OCI-LY7 (cell line): ENCODE measurements around the gene SYK. TPM values are rescaled to one million over a fixed set of nuclear protein-coding genes. Genes with fewer than 3 reads are reported as not detected.

Experiments
- BruUV-seq: library from RNA; stranded (reverse); fragments of 400-500 nt; replicated peaks from 2 replicates; lab custom pipeline; 2021; lab: Mats Ljungman, UMichigan
- CTCF ChIA-PET: fragments of 300-600 bp; sonication (Branson Sonifier 250); formaldehyde crosslinking; loops from one replicate; lab custom pipeline; 2022; ENCODE audit warnings: antibody characterized with exemption; ENCODE audit not compliant: unreplicated experiment; lab: Charles Lee
- POLR2A ChIA-PET: fragments of 300-600 bp; sonication (Branson Sonifier 250); formaldehyde crosslinking; loops from one replicate; lab custom pipeline; 2022; ENCODE audit warnings: antibody characterized with exemption; lab: Charles Lee
- DNase-seq: peaks from one replicate; pipeline ENCODE4 v3.0.0-alpha.2; 2015; ENCODE audit warnings: low spot score
- H2AFZ ChIP-seq: fragments of 200-600 bp; sonication (generic), shearing (Covaris generic); 2 replicates; pipeline ENCODE4 v1.6.1; 2014; ENCODE audit warnings: mild to moderate bottlenecking, antibody characterized with exemption, low read length, moderate library complexity
- H3K27ac ChIP-seq: fragments of 200-600 bp; sonication (generic); 2 replicates; pipeline ENCODE4 v1.5.1; 2014; ENCODE audit warnings: mixed run types, low read depth, mild to moderate bottlenecking, moderate library complexity, low read length, inconsistent platforms; ENCODE audit not compliant: poor library complexity, severe bottlenecking
- H3K36me3 ChIP-seq: fragments of 200-600 bp; sonication (generic); 2 replicates; pipeline ENCODE4 v1.6.1; 2014; ENCODE audit warnings: mild to moderate bottlenecking, antibody characterized with exemption, low read length, moderate library complexity, mixed read lengths; ENCODE audit not compliant: insufficient read depth
- H3K4me1 ChIP-seq: fragments of 200-600 bp; sonication (generic); 2 replicates; pipeline ENCODE4 v1.5.1; 2014; ENCODE audit warnings: mild to moderate bottlenecking, low read length; ENCODE audit not compliant: insufficient read depth, poor library complexity, severe bottlenecking
- H3K4me2 ChIP-seq: fragments of 200-600 bp; sonication (generic); 2 replicates; pipeline ENCODE4 v1.6.1; 2014; ENCODE audit warnings: mild to moderate bottlenecking, low read length
- H3K4me3 ChIP-seq: fragments of 200-600 bp; sonication (generic); 2 replicates; pipeline ENCODE4 v1.5.1; 2014; ENCODE audit warnings: mild to moderate bottlenecking, low read depth, low read length; ENCODE audit not compliant: poor library complexity, severe bottlenecking
- H3K79me2 ChIP-seq: fragments of 200-600 bp; sonication (generic); 2 replicates; pipeline ENCODE4 v1.6.1; 2016; ENCODE audit warnings: low read depth, mild to moderate bottlenecking, low read length, moderate library complexity, mixed read lengths; ENCODE audit not compliant: insufficient read depth
- H3K9me2 ChIP-seq: fragments of 200-600 bp; sonication (generic); 2 replicates; pipeline ENCODE4 v1.6.1; 2016; ENCODE audit warnings: mild to moderate bottlenecking, low read length, mixed read lengths; ENCODE audit not compliant: insufficient read depth
- H3K9me3 ChIP-seq: fragments of 200-600 bp; sonication (generic); 2 replicates; pipeline ENCODE4 v1.6.1; 2014; ENCODE audit warnings: mild to moderate bottlenecking, mixed run types, low read length, mixed read lengths
- H4K20me1 ChIP-seq: fragments of 200-600 bp; sonication (generic); 2 replicates; pipeline ENCODE4 v1.6.1; 2014; ENCODE audit warnings: mild to moderate bottlenecking, antibody characterized with exemption, low read length, moderate library complexity, mixed read lengths; ENCODE audit not compliant: insufficient read depth
- EZH2phosphoT487 ChIP-seq: fragments of 200-600 bp; sonication (generic); IDR thresholded peaks from 2 replicates; pipeline ENCODE4 v1.6.1; 2018; ENCODE audit warnings: low read depth, borderline replicate concordance, mild to moderate bottlenecking, mixed run types, antibody characterized with exemption, low read length, moderate library complexity, mixed read lengths
- intact Hi-C: fragments of 100-400 bp; cut with micrococcal nuclease; formaldehyde crosslinking; loops from one replicate; pipeline ENCODE4 v1.10.0; 2022; ENCODE audit not compliant: unreplicated experiment
- total RNA-seq, 2 experiments: library from RNA; depleted of rRNA in 1 of 2; stranded (reverse); fragments of >200 nt in 1 of 2; shearing (Covaris generic) in 1 of 2; gene quantifications; 2 replicates each; pipeline ENCODE4 v1.2.3, GENCODE V29; 2014 to 2022
- TF ChIP-seq, protein P1 (sequence below): fragments of 200-600 bp; sonication (generic); conservative IDR thresholded peaks from 2 replicates; pipeline ENCODE4 v1.5.1; 2014; ENCODE audit warnings: mild to moderate bottlenecking, antibody characterized with exemption, low read length, moderate library complexity, mixed read lengths

SYK gene
- total RNA-seq, 2 experiments from 2014 or later: 112 to 175 TPM

DNA sequence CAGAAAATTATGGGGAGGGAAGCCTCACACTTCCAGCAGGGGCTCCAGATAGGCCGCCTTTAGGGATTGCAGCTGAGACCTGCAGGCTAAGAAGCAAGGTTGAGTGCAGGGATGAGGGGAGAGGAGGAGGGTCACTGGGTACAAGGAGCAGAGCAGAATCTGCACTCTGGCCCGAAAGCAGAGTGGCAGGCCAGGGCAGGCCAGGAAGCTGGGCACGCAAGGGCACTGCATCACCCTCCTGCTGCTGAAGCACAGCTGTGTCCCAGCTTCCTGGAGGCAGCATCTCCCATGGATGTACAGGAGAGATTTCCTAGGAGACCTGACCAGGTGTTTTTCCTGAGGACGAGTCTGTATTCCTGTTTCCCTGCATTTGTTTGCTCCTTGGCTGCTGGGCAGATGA lies 92.1 kb downstream of the SYK start:
- TF ChIP-seq EZH2phosphoT487: no peak
- TF ChIP-seq, protein P1, sequence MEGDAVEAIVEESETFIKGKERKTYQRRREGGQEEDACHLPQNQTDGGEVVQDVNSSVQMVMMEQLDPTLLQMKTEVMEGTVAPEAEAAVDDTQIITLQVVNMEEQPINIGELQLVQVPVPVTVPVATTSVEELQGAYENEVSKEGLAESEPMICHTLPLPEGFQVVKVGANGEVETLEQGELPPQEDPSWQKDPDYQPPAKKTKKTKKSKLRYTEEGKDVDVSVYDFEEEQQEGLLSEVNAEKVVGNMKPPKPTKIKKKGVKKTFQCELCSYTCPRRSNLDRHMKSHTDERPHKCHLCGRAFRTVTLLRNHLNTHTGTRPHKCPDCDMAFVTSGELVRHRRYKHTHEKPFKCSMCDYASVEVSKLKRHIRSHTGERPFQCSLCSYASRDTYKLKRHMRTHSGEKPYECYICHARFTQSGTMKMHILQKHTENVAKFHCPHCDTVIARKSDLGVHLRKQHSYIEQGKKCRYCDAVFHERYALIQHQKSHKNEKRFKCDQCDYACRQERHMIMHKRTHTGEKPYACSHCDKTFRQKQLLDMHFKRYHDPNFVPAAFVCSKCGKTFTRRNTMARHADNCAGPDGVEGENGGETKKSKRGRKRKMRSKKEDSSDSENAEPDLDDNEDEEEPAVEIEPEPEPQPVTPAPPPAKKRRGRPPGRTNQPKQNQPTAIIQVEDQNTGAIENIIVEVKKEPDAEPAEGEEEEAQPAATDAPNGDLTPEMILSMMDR: no peak
- POLR2A ChIA-PET: no interaction called here
- no peaks in the 10 kb centered on the region for H3K9me2 ChIP-seq
- no TSS peak for BruUV-seq
- intact Hi-C loops: no loop called here
- H3K4me1 ChIP-seq: no peaks in the 10 kb centered on the region
- H3K4me3 ChIP-seq: no peak overlapping the region
- no peaks in the 10 kb centered on the region; the same call in 1 of the 2 replicates for H4K20me1 ChIP-seq
- H2AFZ ChIP-seq: no peak overlapping the region
- DNase-seq: no peak
- no peaks in the 10 kb centered on the region for H3K9me3 ChIP-seq
- no peak overlapping the region for H3K4me2 ChIP-seq
- H3K27ac ChIP-seq: no peak overlapping the region
- H3K79me2 ChIP-seq: no peaks in the 10 kb centered on the region
- peaks cover 98% of the 10 kb centered on the region for H3K36me3 ChIP-seq
- CTCF ChIA-PET: interaction anchor here (0.8 kb wide), 1 partner anchor 11 kb away, joined by 3 read pairs; no protein-coding TSS in a partner anchor

DNA sequence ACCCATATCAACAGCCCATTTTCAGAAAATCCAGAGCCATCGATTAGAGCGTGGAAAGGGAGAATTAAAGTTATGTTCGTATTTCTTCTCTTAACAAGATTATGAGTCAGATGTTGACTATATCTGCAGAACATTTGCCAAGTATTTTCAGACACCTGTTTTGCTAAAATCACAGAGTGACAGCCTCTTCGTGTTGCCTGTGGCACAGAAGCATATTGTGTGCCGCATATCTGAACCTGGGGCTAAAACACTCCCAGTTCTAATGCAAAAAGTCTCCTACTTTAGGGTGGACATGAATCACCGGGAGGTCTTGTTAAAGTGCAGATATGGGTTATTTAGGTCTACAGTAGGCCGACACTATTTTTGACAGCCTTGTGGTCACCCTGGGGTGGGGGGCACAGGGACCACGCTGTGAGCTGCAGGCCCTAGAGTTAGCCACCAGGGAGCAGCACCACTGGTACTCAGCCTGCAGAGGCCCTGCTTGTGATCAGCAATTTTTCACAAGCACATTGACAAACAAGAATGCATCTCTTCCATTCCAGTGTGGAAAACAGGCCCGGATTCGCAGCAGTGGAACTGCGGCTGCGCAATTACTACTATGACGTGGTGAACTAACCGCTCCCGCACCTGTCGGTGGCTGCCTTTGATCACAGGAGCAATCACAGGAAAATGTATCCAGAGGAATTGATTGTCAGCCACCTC lies 93.5 kb downstream of the SYK start:
- DNase-seq: peak; percentile 47
- TF ChIP-seq EZH2phosphoT487: no peak
- TF ChIP-seq, protein P1: peak; percentile 82
- no TSS peak for BruUV-seq
- Histone ChIP-seq H3K9me3 (no peaks in the 10 kb centered on the region), H3K9me2 (no peaks in the 10 kb centered on the region), H4K20me1 (no peaks in the 10 kb centered on the region; the same call in 1 of the 2 replicates), H3K4me1 (no peaks in the 10 kb centered on the region), H3K4me2 (no peak overlapping the region), H3K27ac (no peak overlapping the region), H3K79me2 (no peaks in the 10 kb centered on the region), H2AFZ (no peak overlapping the region), H3K36me3 (peaks cover 97% of the 10 kb centered on the region), H3K4me3 (no peak overlapping the region)
- ChIA-PET CTCF (no interaction called here), POLR2A (no interaction called here)
- intact Hi-C loops: no loop called here

DNA sequence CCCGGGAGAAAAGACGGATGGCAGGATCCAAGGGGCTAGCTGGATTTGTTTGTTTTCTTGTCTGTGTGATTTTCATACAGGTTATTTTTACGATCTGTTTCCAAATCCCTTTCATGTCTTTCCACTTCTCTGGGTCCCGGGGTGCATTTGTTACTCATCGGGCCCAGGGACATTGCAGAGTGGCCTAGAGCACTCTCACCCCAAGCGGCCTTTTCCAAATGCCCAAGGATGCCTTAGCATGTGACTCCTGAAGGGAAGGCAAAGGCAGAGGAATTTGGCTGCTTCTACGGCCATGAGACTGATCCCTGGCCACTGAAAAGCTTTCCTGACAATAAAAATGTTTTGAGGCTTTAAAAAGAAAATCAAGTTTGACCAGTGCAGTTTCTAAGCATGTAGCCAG lies 94.2 kb downstream of the SYK start:
- Histone ChIP-seq H4K20me1 (no peaks in the 10 kb centered on the region; the same call in 1 of the 2 replicates), H3K79me2 (no peaks in the 10 kb centered on the region), H3K9me3 (no peaks in the 10 kb centered on the region), H3K4me1 (no peaks in the 10 kb centered on the region), H3K9me2 (no peaks in the 10 kb centered on the region), H3K27ac (no peak overlapping the region), H3K4me2 (no peak overlapping the region), H3K36me3 (peaks cover 96% of the 10 kb centered on the region), H2AFZ (no peak overlapping the region), H3K4me3 (no peak overlapping the region)
- TF ChIP-seq EZH2phosphoT487: no peak
- TF ChIP-seq, protein P1: no peak
- ChIA-PET POLR2A (no interaction called here), CTCF (no interaction called here)
- no TSS peak for BruUV-seq
- no peak for DNase-seq
- intact Hi-C loops: no loop called here
